Fibroblast of pulmonary artery (primary cell): ENCODE results near the gene SNTG2.

Experiments
- DNase-seq: peaks from one replicate; pipeline ENCODE4 v3.0.0-alpha.2; 2010; ENCODE audit warnings: low read depth
- H3K4me3 ChIP-seq: replicated peaks from 2 replicates; pipeline ENCODE4 v1.5.1; 2011; ENCODE audit warnings: low read depth, mild to moderate bottlenecking, control low read depth, low read length, moderate library complexity
- TF ChIP-seq, protein P1 (sequence below): IDR thresholded peaks from 2 replicates; pipeline ENCODE4 v1.5.1; 2011; ENCODE audit warnings: mild to moderate bottlenecking, control low read depth, low read length, inconsistent platforms; ENCODE audit errors: missing control alignments

The SNTG2 gene

DNA sequence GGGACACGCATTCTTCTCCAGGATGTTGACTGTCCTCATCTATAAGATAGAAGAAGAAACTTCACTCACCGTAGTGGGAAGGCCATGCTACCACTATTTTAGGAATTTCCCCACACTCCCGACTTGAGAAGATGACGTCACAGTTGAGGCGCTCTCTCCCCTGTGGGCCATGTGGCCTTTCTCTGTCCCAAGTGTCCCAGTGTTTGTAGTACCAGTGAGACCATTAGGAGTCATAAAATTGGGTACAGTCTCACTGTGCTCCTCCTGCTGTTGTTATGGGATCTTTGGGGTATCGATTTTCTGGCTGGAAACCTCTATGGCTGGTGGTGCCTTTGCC is 7.2 kb upstream of the SNTG2 start:
- no peak for DNase-seq
- no peak overlapping the region for H3K4me3 ChIP-seq
- TF ChIP-seq, protein P1, sequence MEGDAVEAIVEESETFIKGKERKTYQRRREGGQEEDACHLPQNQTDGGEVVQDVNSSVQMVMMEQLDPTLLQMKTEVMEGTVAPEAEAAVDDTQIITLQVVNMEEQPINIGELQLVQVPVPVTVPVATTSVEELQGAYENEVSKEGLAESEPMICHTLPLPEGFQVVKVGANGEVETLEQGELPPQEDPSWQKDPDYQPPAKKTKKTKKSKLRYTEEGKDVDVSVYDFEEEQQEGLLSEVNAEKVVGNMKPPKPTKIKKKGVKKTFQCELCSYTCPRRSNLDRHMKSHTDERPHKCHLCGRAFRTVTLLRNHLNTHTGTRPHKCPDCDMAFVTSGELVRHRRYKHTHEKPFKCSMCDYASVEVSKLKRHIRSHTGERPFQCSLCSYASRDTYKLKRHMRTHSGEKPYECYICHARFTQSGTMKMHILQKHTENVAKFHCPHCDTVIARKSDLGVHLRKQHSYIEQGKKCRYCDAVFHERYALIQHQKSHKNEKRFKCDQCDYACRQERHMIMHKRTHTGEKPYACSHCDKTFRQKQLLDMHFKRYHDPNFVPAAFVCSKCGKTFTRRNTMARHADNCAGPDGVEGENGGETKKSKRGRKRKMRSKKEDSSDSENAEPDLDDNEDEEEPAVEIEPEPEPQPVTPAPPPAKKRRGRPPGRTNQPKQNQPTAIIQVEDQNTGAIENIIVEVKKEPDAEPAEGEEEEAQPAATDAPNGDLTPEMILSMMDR, result no peak

DNA sequence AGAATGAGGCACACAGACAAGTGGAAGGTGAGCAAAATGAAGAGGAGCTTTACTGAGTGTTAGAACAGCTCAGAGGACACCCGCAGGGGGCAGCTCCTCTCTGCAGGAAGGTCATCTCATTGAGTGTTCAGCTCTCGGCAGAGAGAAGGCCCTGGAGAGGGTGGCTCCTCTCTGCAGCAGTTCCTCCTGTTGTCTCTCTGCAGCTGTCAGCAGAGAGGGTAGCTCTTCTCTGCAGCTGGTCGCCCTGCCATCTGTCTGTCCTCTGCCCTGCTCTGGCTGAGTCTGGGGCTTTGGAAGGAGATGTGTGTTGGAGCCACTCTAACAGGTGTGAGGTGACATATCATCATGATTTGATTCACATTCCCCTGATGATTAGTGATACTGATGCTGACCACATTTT is 6.8 kb upstream of the SNTG2 start:
- TF ChIP-seq, protein P1, result no peak
- H3K4me3 ChIP-seq, result no peak overlapping the region
- DNase-seq, result no peak

DNA sequence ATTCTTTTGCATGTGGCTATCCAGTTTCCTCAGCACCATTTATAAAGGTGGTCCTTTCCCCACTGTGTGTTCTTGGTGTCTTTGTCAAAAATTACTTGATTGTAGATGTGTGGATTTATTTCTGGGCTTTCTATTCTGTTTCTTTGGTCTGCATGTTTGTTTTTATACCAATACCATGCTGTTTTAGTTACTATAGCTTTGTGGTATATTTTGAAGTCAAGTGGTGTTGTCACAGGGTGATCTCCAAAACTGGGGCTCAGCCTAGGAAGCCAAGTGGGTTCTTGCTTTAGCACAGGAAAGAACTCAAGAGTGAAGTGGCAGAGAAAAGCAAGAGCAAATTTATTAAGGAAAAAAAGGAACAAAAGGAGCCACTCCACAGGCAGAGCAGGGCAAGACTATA is 6.0 kb upstream of the SNTG2 start:
- DNase-seq, result no peak
- TF ChIP-seq, protein P1, result no peak
- no peak overlapping the region for H3K4me3 ChIP-seq

DNA sequence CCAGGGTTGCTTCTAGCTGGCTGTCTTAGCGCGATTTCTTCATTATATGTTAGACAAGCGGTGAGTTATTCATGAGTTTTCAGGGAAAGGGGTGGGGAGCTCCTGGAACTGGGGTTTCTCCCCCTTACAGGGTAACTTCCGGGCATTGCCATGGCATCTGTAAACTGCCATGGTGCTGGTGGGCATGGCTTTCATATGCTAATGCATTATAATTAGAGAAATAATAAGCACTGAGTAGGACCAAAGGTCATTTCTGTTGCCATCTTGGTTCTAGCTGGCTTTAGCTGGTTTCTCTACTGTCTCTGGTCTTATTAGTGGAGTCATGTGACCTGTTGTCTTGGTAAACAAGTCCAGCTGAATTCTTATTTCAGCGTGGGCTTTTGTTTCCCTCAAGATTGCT is 5.5 kb upstream of the SNTG2 start:
- no peak overlapping the region for H3K4me3 ChIP-seq
- no peak for DNase-seq
- TF ChIP-seq, protein P1, result no peak

DNA sequence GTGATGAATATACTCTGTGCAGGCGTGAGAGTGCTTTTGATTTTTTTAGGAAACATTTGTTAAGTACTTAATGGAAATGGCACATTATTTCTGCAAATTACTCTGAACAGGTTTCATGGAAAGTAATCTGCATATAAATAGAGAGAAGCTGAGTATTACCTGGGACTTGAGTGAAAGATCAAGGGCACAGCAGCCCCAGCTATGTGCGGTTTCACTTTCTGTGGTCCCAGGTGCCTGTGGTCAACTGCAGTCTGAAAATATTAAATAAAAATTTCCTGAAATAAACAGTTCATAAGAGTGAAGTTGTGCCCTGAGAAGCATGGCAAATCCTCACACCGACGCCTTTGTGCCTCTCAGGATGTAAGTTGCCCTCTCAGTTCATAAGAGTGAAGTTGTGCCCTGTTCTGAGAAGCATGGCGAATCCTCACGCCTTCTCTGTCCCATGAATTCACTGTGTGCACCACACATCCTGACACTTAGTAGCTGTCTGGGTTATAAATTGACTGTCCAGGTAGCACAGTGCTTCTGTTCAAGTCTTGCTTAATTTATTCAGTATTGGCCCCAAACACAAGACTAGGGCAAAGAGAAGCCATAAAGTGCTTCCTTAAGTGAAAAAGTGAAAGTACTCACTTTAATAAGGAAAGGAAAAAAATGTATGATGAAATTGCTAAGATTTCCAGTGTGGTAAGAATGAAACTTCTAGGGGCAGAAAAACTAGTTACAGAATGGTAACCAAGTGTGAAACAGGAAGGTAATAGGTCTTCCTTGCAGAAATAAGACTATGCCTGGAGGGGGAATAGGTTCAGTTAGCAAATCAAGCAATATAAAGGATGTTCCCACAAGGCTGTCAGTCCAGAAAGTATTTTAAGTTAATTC is 4.3 kb upstream of the SNTG2 start:
- TF ChIP-seq, protein P1, result no peak
- no peak for DNase-seq
- no peak overlapping the region for H3K4me3 ChIP-seq

DNA sequence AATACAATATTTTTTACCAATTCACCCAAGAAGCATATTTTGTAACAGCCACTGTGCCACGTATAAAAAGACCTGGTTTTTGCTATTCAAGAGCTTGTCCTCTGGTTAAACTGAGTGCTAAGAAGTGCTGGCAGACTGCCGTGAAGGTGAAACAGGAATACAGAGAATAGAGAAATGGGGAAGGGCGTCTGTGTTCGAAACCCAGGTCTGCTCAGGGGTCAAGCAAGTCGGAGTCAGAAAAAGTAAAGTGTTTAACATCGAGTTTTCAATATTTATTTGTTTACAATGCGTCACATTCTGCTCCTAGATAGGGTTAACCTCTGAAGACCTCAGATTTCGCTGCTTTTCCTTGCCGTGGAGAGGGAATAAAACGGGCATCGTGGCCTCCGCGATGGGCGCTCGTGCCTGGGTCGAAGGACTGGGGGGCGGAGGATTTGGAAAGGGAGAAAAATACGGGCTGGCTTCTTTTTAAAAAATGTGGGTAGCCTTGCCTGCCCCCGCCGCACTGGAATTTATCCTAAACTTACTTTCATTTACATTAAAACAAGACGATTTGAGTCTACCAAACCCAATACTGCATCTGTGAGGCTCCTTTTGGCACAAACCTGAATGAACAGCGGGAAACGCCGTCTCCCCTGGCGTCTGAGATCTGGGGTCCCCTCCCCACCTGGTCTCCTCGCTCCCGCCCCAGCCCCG is 1.1 kb upstream of the SNTG2 start:
- no peak for DNase-seq

More for the DNA sequence above, 1.1 kb upstream of the SNTG2 start:
- TF ChIP-seq, protein P1, result no peak
- H3K4me3 ChIP-seq, result peak overlapping the region; percentile 43
